Heart left ventricle (tissue), 16 donors: ENCODE measurements around the gene DMTF1. TPM values are rescaled to one million over a fixed set of nuclear protein-coding genes. Genes with fewer than 3 reads are reported as not detected.

ENCODE experiments used
- ATAC-seq, 4 donors: fragments of 200-7000 bp; cut with Tn5 transposase; one replicate each; pipeline ENCODE4 v1.9.1; 2020 to 2022; ENCODE audit warnings: moderate library complexity in 4 of 4, mild to moderate bottlenecking in 3 of 4, moderate number of reproducible peaks in 1 of 4
- DNase-seq, 5 donors: peaks; one replicate each; pipeline ENCODE4 v3.0.0-alpha.2; 2020
- H3K27ac ChIP-seq, 12 donors: fragments of 200-600 bp; sonication (generic) in 4 of 12; one replicate each; pipeline versions ENCODE4 v1.5.0 to v1.8.0; 2016 to 2022; ENCODE audit warnings: mild to moderate bottlenecking in 2 of 12
- H3K27me3 ChIP-seq, 9 donors: fragments of 200-600 bp; sonication (generic) in 2 of 9; one replicate each; pipeline versions ENCODE4 v1.5.1 to v1.8.0; 2016 to 2022; ENCODE audit warnings: mild to moderate bottlenecking in 3 of 9
- H3K36me3 ChIP-seq, 9 donors: fragments of 200-600 bp; sonication (generic) in 2 of 9; one replicate each; pipeline versions ENCODE4 v1.5.0 to v1.8.0; 2018 to 2022; ENCODE audit warnings: mild to moderate bottlenecking in 2 of 9
- H3K4me1 ChIP-seq, 12 donors: fragments of 200-600 bp; sonication (generic) in 4 of 12; one replicate each; pipeline versions ENCODE4 v1.5.0 to v1.8.0; 2016 to 2022; ENCODE audit warnings: mild to moderate bottlenecking in 3 of 12
- H3K4me3 ChIP-seq, 12 donors: fragments of 200-600 bp; sonication (generic) in 4 of 12; one replicate each; pipeline versions ENCODE4 v1.5.0 to v1.8.0; 2017 to 2022; ENCODE audit warnings: mild to moderate bottlenecking in 9 of 12, moderate library complexity in 4 of 12
- H3K9me3 ChIP-seq, 12 donors: fragments of 200-600 bp; sonication (generic) in 4 of 12; one replicate each; pipeline versions ENCODE4 v1.5.0 to v1.8.0; 2016 to 2022; ENCODE audit warnings: mild to moderate bottlenecking in 1 of 12
- POLR2A ChIP-seq, 2 donors: fragments of 450-650 bp; IDR thresholded peaks; one replicate each; pipeline ENCODE4 v1.6.1; 2017; ENCODE audit warnings: antibody characterized with exemption in 2 of 2, mild to moderate bottlenecking in 2 of 2, moderate library complexity in 2 of 2
- WGBS, 4 donors: extraction: QIAGEN DNeasy Blood & Tissue Kit in 2 of 4; methylation state at CpG; one replicate each; pipeline versions ENCODE4 v1.1.5 to v1.1.7; 2013 to 2018; 5-methylcytosine and 5-hydroxymethylcytosine counted together
- intact Hi-C, 10 donors: fragments of 100-400 bp; cut with DNase I; formaldehyde crosslinking; loops; one replicate each; pipeline versions ENCODE4 v1.11.1 to v1.14.2; 2022
- polyA plus RNA-seq, 2 donors: library from polyadenylated mRNA; stranded (reverse); fragments of 200-250 nt; gene quantifications; one replicate each; pipeline ENCODE4 v1.2.3, GENCODE V29; 2013
- total RNA-seq, 9 donors: library from RNA; depleted of rRNA in 2 of 9; stranded (reverse); fragments of >200 nt in 2 of 9; fragmentation: NEBNext Ultra II Directional in 3 of 9; extraction: Animal tissue kit (Norgen Biotek cat#: 25700) in 3 of 9; gene quantifications; one replicate each; pipeline versions ENCODE4 v1.1.0 to v1.2.4, GENCODE V29; 2016 to 2023
- TF ChIP-seq, protein P1 (sequence below), 12 donors: fragments of 200-600 bp; sonication (generic) in 4 of 12; IDR thresholded peaks; one replicate each; pipeline versions ENCODE4 v1.5.0 to v1.8.0; 2018 to 2022; ENCODE audit warnings: antibody characterized with exemption in 12 of 12, mild to moderate bottlenecking in 5 of 12
- donor health status: ischemic (EF 13 %, LVEDD 7.1; RV severe dilation, severe dysfunction).
- donor health status: healthy with polysubstance abuse.
- donor health status: DM: no; HTN: yes; CAD: no.
- donor health status: DM: no; HTN: no; CAD: no.
- donor health status: ischemic (EF 25% LVEDD 6.9; RV normal size, moderate dysfunction).
- donor health status: ischemic (EF 25% LVEDD 5.7; RV mildly dilated, moderate dysfunction).
- donor health status: healthy.
- donor health status: DM: yes; HTN: yes; CAD: no.
- donor health status: ischemic (EF 35%, LVEDD 5.7; RV mildly dilated, moderate dysfunction).
- donor health status: nonischemic (EF 11% LVEDD 7.7; RV severe dilation, severe dysfunction).
- donor health status: DM: yes; HTN: yes; CAD: no.
- donor health status: PGD.
- donor health status: ischemic (EF 29% LVEDD 5.4; RV normal size, mild dysfunction).
- donor health status: nonischemic (EF 23%, LVEDD 6.1; RV moderate dilation, normal function).

Gene DMTF1
- total and polyA plus RNA-seq, 11 donors = 13.5 to 43.3 (median 21.3) TPM

DNA sequence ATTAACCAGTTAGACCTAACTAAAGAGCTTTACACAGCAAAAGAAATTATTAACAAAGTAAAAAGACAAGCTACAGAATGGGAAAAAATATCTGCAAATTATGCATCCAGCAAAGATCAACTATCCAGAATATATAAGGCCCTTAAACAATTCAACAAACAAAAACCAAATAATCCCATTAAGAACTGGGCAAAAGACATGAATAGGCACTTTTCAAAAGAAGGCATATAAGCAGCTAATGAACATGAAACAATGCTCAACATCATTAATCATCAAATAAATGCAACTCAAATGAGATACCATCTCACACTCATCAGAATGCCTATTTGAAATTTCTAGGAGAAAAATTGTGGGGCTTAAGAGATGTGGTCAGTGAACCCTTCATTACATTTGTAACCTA, 15.0 kb upstream of the DMTF1 start:
- Histone ChIP-seq H3K4me1 (no peaks in the 10 kb centered on the region), H3K4me3 (no peak overlapping the region), H3K27ac (no peak overlapping the region), H3K36me3 (no peaks in the 10 kb centered on the region), H3K9me3 (no peaks in the 10 kb centered on the region), H3K27me3 (peaks cover 0 to 6% (median 0%) of the 10 kb centered on the region in 9 donors)
- no peak for TF ChIP-seq POLR2A (IDR thresholded peaks at IDR 0.05)
- TF ChIP-seq, protein P1, sequence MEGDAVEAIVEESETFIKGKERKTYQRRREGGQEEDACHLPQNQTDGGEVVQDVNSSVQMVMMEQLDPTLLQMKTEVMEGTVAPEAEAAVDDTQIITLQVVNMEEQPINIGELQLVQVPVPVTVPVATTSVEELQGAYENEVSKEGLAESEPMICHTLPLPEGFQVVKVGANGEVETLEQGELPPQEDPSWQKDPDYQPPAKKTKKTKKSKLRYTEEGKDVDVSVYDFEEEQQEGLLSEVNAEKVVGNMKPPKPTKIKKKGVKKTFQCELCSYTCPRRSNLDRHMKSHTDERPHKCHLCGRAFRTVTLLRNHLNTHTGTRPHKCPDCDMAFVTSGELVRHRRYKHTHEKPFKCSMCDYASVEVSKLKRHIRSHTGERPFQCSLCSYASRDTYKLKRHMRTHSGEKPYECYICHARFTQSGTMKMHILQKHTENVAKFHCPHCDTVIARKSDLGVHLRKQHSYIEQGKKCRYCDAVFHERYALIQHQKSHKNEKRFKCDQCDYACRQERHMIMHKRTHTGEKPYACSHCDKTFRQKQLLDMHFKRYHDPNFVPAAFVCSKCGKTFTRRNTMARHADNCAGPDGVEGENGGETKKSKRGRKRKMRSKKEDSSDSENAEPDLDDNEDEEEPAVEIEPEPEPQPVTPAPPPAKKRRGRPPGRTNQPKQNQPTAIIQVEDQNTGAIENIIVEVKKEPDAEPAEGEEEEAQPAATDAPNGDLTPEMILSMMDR (IDR thresholded peaks at IDR 0.05) = no peak
- DNase-seq (no peak), ATAC-seq (no peak)
- intact Hi-C loops = loop anchor here in 1 of 10 donors (10.0 kb wide), 1 partner anchor 62 kb away; no protein-coding TSS in a partner anchor

DNA sequence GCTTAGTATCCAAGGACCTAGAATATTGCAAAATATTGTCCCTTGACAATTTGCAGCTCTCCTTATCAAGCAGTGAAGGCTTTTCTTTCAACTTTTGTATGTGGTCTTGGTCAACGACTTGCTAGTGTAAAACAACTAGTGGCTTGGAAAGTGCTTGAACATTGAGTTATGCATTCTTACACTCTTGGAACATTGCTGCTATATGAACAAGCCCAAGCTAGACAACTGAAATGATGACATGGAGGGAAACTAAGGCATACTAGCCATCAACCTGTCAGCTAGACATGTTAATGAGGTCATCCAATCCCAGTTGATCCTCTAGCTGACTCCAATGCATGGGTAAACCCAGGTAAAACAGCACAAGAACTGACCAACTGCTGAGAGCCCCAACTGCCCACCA, 12.7 kb upstream of the DMTF1 start:
- WGBS, 4 donors = 44 to 77% (median 62%) methylated on average over 1 of the region's 1 CpG
- Histone ChIP-seq H3K36me3 (no peaks in the 10 kb centered on the region), H3K27ac (no peak overlapping the region), H3K4me3 (no peak overlapping the region), H3K9me3 (no peaks in the 10 kb centered on the region), H3K27me3 (peaks cover 0 to 6% (median 0%) of the 10 kb centered on the region in 9 donors), H3K4me1 (no peaks in the 10 kb centered on the region)
- intact Hi-C loops = loop anchor here in 1 of 10 donors (10.0 kb wide), 1 partner anchor 65 kb away; no protein-coding TSS in a partner anchor
- DNase-seq = no peak
- no peak for TF ChIP-seq POLR2A (IDR thresholded peaks at IDR 0.05)
- TF ChIP-seq, protein P1 (IDR thresholded peaks at IDR 0.05) = no peak
- ATAC-seq = no peak

DNA sequence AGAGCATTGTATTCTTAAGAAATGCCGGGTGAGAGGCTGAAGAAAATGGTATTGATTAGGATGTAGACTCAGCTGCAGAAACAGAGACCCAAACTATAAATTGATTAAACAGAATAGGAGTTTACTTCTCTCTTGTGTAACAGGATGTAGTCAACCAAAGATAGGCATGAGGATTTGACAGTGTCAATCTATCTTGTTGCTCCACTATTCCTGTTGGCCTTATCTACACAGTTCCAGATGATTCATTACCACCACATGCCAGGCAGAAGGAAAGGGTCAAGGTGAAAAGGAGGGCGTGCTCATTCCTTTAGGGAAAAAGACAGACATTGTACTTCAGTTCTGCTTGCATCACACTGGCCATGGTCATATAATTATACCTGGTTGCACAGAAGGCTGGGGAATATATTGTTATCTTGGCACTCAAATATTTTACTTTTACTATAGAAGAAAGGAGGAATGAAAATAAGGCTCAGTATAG, 11.9 kb upstream of the DMTF1 start:
- 56 to 64% (median 60%) methylated on average over 2 of the region's 2 CpGs for WGBS, 4 donors
- Histone ChIP-seq H3K27me3 (peaks cover 0 to 6% (median 0%) of the 10 kb centered on the region in 9 donors), H3K27ac (no peak overlapping the region), H3K9me3 (no peaks in the 10 kb centered on the region), H3K4me1 (no peaks in the 10 kb centered on the region), H3K4me3 (no peak overlapping the region), H3K36me3 (no peaks in the 10 kb centered on the region)
- no peak for TF ChIP-seq POLR2A (IDR thresholded peaks at IDR 0.05)
- TF ChIP-seq, protein P1 (IDR thresholded peaks at IDR 0.05) = no peak
- no peak for DNase-seq
- no peak for ATAC-seq
- intact Hi-C loops = loop anchor here in 2 of 10 donors (10.0 kb wide), 2 partner anchors 66 to 86 kb away; partner anchors contain the start of gene ELAPOR2 (in 1 of the 2)

DNA sequence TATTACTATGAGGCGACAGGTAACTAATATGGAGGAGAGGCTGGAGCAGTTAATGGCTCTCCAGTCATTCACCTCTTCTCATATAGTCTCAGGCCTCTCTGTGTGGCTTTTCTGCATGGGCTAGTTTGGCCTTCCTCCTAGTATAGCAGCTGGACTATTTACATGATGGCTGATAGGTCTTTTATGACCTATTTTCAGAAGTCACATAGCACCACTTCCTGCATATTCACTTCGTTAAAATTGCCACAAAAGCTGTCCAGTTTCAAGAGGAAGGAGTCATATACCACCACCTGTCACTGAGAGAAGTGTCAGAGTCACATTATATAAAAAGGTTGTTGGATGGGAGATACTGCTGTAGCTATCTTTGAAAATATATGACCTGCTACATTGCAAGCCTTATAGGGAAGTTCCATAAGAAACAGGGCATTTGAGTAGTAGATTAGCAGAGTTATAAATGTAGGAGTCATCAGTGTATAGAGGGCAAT, 8.0 kb upstream of the DMTF1 start:
- Histone ChIP-seq H3K4me1 (peaks cover 0 to 8% (median 0%) of the 10 kb centered on the region in 12 donors), H3K36me3 (no peaks in the 10 kb centered on the region), H3K27me3 (no peaks in the 10 kb centered on the region), H3K4me3 (no peak overlapping the region), H3K9me3 (no peaks in the 10 kb centered on the region), H3K27ac (no peak overlapping the region)
- ATAC-seq (no peak), DNase-seq (no peak)
- intact Hi-C loops = loop anchor here in 2 of 10 donors (10.0 kb wide), 2 partner anchors 69 to 89 kb away; partner anchors contain the start of gene ELAPOR2 (in 1 of the 2)
- TF ChIP-seq, protein P1 (IDR thresholded peaks at IDR 0.05) = no peak
- no peak for TF ChIP-seq POLR2A (IDR thresholded peaks at IDR 0.05)
- WGBS, 4 donors = 68 to 73% (median 71%) methylated on average over 2 of the region's 2 CpGs
